Left forelimb (tissue), 1 donor: Measurements from ENCODE around the gene SHQ1.
A peak's percentile ranks its signal among the peaks of the same experiment; 100 is the strongest.

ENCODE experiments used
- DNase-seq: peaks from one replicate; pipeline ENCODE4 v3.0.0-alpha.2; 2018; ENCODE audit warnings: low spot score

Gene SHQ1

DNA sequence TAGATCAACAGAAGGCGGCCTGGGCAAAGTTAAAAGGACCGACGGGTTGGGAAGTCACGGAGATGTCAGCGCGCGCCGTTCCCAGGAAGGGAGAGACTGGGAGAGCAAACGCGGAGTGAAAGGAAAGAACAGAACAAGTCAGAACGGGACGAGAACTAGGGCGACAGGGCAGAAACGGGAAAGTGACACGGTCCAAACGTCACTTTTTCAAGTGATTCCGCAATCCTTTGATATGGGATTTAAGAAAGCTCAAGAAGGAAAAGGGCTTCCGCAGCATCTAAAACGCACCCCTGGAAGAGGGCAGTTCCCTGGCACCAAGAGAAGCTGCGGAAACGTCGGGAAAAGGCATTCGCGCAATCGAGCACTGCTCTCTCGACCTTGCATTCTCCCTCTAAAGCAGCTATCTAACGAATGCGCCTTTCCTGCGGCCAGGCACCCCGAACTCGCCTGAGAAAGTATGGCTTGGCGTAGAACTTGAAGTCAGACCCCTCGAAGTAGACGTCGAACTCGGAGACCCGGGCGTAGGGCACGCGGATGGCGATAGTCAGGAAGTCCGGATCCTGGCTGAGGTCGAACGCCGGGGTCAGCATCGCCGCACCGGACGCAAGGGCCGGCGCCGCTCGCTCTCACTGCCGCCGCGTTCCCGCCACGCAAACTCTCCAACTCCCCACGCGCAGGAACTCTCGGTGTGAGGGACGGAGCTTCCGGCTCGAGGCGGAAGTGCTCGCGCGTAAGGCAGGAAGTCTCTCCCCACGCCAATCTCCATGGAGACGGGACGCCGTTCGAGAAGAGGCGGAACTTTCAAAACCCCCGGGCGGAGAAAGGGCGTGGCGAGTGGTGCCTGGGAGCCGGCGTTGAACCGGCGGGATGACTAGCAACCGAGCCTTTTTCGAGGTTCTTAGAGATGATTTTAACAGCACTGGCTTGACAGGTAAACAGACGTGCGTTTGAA is at the start of gene SHQ1:
Gene SHQ1 (minus strand): TSS at position 695 of the 952 bp plus-strand sequence. CDS start 105 bp downstream, at position 590.
- peak; percentile 96 for DNase-seq

GRCh38 chr3:72897758-72898007 is 49.4 kb upstream of the SHQ1 start:
- DNase-seq, result no peak

GRCh38 chr3:72896996-72897757 is 48.9 kb upstream of the SHQ1 start:
- no peak for DNase-seq

DNA sequence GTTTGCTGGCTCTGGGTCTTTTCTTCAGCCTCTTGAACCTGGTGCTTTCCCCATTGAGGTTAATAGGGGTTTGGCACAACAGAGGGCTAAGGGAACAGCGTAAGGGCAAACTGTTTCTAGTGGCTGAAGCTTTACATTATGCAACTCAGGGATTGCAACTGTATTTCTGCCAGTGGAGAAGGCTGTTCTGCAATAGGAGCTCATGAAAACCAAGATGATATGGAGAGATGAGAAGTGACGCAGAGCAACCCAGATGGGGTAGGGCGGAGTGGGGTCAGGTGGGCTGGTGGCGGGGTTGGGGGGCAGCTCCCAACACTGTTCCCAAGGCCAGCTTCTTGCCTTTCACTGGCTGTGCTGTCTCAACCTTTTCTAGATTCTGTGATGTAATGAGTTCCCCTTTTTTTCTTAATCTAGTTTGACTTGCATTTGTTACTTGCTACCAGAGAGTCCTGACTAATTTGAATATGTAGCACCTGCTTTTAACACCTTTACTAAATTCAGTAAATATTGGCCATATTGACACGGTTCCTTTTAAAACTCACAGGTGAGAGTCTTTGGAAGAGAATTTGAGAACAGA is 46.8 kb upstream of the SHQ1 start:
- no peak for DNase-seq

- no peak for DNase-seq
These were observed 44.6 kb upstream of the SHQ1 start for GRCh38 chr3:72892870-72893269.

DNA sequence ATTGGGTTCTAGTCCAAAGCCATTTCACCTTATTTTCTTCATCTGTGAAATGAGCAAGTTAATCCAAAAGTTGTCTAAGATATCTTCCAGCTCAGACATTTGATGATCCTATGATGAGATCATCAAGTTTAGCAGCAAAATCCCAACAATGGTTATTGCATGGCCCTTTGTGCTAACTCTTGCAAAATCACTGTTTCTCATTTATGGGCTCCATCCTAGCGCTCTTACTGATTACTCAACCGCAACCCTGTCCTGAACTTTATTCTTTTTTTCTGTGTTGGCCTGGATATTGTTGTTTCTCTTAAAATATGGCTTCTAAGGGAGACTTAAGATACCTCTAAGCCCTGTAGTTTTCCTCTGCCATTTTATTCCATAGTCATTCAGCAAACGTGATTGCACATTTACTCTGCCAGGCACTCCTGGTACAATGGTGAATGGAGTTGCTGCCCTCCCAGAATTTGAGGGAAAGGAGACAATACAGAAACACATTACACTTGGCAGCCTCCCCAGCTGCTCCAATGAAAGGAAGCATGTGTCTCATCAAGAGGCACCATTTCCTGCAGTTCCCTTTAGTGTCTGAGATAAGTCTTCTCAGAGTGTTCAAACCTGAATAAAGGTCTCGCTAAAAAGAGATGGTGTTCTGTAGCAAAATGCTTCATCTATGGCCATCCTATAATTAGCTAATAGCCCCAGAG is 44.0 kb upstream of the SHQ1 start:
- no peak for DNase-seq

GRCh38 chr3:72891053-72891855 is 43.0 kb upstream of the SHQ1 start:
- peak; percentile 80 for DNase-seq

DNA sequence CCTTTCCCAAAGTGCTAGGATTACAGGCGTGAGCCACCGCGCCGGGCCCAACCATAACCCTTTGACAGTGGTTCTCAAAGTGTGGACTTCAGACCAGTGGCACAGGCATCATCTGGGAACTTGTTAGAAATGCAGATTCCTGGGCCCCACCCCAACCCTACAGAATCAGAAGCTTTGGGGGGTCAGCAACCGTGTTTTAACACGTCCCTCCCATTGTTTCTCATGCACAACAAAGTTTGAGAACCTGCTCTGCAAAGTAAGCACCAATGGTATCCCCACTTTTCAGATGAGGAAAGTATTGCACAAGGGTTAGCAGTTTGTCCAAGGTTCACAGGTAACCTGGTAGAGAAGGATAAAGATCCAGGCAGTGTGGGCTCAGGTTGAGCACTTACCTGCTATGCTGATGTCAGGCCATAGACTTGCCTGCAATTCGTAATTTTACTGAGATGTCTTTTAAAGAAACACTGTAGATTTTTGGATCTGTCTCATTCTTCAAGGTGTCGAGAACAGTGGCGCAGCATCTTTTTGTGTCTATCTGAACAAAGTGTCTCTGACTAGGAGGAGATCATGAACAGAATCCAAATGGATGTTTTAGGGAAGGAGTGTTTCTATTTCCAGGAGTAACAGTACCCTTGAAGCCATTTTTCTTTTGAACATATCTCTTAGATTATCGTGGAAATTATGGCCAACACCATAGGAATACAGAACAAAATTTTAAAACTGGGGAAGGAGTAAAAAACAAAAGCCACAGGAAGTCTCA is 42.1 kb upstream of the SHQ1 start:
- DNase-seq, result no peak

GRCh38 chr3:72889310-72890165 is 41.3 kb upstream of the SHQ1 start:
- DNase-seq, result no peak

- DNase-seq, result no peak
These were observed 40.5 kb upstream of the SHQ1 start for GRCh38 chr3:72888546-72889309.

- peak; percentile 84 for DNase-seq
These were observed 39.7 kb upstream of the SHQ1 start, which contains the start of gene GXYLT2 for GRCh38 chr3:72887705-72888545. GXYLT2 (plus strand) TSS chr3:72888046; CDS start chr3:72888234, 188 bp downstream.

- DNase-seq, result no peak
These were observed 39.1 kb upstream of the SHQ1 start for GRCh38 chr3:72887343-72887704.

- no peak for DNase-seq
These were observed 23.9 kb upstream of the SHQ1 start for GRCh38 chr3:72872183-72872582.

DNA sequence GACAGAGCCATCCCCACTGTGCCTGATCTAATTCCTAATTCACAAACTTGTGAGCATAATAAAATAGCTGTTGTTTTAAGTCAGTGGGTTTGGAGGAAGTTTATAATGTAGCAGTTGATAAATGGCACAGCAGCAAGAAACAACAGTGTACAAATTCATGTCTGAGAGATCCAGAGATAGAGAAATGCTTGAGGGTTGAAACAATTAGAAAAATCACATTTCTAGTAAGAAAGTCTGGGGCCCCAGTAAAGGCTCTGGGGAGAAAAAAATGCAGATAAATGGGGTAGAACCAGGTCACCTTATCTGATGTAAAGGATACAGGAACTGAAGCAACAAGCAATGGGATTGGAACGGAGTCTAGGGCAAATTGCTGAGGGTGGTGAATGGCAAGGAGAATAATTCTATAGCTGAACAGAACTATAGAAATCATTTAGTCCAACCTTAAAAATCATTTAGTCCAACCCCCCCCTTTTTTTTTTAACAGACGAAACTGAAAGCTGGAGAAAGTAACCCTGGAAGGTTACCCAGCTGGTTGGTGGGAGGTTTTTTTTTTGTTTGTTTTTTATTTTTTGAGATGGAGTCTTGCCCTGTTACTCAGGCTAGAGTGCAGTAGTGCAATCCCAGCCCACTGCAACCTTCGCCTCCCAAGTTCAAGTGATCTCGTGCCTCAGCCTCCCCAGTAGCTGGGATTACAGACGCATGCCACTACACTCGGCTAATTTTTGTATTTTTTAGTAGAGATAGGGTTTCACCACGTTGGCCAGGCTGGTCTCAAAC is 14.3 kb upstream of the SHQ1 start:
- no peak for DNase-seq

- DNase-seq, result no peak
These were observed 12.6 kb upstream of the SHQ1 start for GRCh38 chr3:72860846-72861245.

DNA sequence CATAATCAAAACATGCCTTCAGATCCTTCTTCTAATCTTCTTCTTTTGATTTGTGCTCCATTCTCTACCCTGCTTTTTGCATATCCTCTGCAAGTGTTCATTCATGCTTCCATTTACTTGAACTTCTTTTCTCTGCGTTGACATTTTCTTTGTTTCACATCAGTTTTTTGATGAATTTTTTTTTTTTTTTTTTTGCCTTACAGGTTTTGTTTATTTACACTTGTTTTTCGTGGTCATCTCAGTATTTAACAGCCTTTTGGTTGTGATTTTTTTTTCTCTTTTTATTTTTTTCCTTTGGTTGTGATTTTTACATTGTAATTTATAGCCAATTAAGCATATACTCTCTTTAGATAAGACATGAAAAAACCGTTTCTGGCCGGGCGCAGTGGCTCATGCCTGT is 11.8 kb upstream of the SHQ1 start:
- DNase-seq, result no peak

GRCh38 chr3:72855001-72855400 is 6.8 kb upstream of the SHQ1 start:
- no peak for DNase-seq
